ENCODE measurements around the gene TLCD2. TPM values are rescaled to one million over a fixed set of nuclear protein-coding genes. Genes with fewer than 3 reads are reported as not detected.

The TLCD2 gene
- total and polyA plus RNA-seq, 7 experiments from 2014 or later: 0.05 to 0.49 (median 0.08) TPM; not detected in 3

DNA sequence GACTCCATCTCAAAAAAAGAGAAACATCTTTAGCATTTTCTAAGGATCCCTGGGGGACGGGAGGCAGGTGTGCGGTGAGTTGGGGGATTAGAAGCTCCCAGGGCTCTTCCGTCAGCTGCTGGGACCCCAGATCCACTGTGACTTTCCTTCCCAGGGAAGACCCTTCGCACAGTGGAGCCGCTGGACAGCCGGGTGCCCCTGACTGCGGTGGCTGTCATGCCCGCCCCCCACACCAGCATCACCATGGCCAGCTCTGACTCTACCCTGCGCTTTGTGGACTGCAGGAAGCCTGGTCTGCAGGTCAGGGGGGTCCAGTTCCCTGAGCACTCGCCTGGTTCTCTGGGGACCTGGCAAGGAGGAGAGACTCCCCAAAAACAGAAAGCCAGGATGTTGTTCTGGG, 25.2 kb upstream of the TLCD2 start:
- H3K36me3 Mint-ChIP-seq: peaks cover 0 to 19% (median 4%) of the 10 kb centered on the region in 5 donors
- POLR2A ChIA-PET: no interaction called here
- peaks cover 0 to 17% (median 0%) of the 10 kb centered on the region in 7 donors for H3K4me1 Mint-ChIP-seq

DNA sequence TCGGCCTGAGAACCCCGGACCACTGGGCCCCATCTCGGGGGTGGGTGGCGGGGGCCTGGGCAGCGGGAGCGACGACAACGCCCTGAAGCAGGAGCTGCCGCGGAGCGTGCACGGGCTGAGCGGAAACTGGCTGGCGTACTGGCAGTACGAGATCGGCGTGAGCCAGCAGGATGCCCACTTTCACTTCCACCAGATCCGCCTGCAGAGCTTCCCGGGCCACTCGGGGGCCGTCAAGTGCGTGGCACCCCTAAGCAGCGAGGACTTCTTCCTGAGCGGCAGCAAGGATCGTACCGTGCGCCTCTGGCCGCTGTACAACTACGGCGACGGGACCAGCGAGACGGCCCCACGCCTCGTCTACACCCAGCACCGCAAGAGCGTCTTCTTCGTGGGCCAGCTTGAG, 23.6 kb upstream of the TLCD2 start:
- Mint-ChIP-seq H3K27ac (no peak overlapping the region), H3K9me3 (peaks cover 0 to 1% (median 0%) of the 10 kb centered on the region in 11 donors), H3K36me3 (peaks cover 4 to 21% (median 8%) of the 10 kb centered on the region in 5 donors), H3K4me1 (peaks cover 7 to 29% (median 10%) of the 10 kb centered on the region in 7 donors), H3K4me3 (no peak overlapping the region), H3K27me3 (no peaks in the 10 kb centered on the region)
- intact Hi-C loops (cut with micrococcal nuclease): no loop called here
- Histone ChIP-seq H3K4me1 (ENCODE audit: control insufficient read depth in 2 of 2, insufficient read depth in 2 of 2, low read length in 2 of 2) (no peaks in the 10 kb centered on the region), H3K36me3 (ENCODE audit: control insufficient read depth in 2 of 3, insufficient read depth in 3 of 3, low read length in 3 of 3) (peaks cover 0 to 65% (median 0%) of the 10 kb centered on the region in 3 experiments), H3K27me3 (ENCODE audit: control insufficient read depth in 2 of 2, insufficient read depth in 2 of 2, low read length in 2 of 2) (no peaks in the 10 kb centered on the region), H3K27ac (ENCODE audit: low read depth, low read length) (no peak overlapping the region), H3K9me3 (ENCODE audit: control insufficient read depth in 2 of 3, low read length in 3 of 3) (no peaks in the 10 kb centered on the region), H3K4me3 (ENCODE audit: low read length) (no peak overlapping the region)
- DNase-seq (peak in 1 of 9 donors; percentile 7), ATAC-seq (no peak)
- ChIA-PET POLR2A (no interaction called here), CTCF (no interaction called here)

More for the DNA sequence above, 25.2 kb upstream of the TLCD2 start:
- Mint-ChIP-seq H3K27me3 (no peaks in the 10 kb centered on the region), H3K4me3 (no peak overlapping the region), H3K27ac (peak overlapping the region in 1 of 9 donors; percentile 78), H3K9me3 (peaks cover 0 to 1% (median 0%) of the 10 kb centered on the region in 11 donors)
- Histone ChIP-seq H3K27ac (ENCODE audit: low read depth, low read length) (no peak overlapping the region), H3K9me3 (ENCODE audit: control insufficient read depth in 2 of 3, low read length in 3 of 3) (no peaks in the 10 kb centered on the region), H3K4me1 (ENCODE audit: control insufficient read depth in 2 of 2, insufficient read depth in 2 of 2, low read length in 2 of 2) (no peaks in the 10 kb centered on the region), H3K4me3 (ENCODE audit: low read length) (no peak overlapping the region), H3K27me3 (ENCODE audit: control insufficient read depth in 2 of 2, insufficient read depth in 2 of 2, low read length in 2 of 2) (no peaks in the 10 kb centered on the region), H3K36me3 (ENCODE audit: control insufficient read depth in 2 of 3, insufficient read depth in 3 of 3, low read length in 3 of 3) (peaks cover 0 to 64% (median 0%) of the 10 kb centered on the region in 3 experiments)
- DNase-seq (no peak), ATAC-seq (no peak)
- CTCF ChIA-PET: no interaction called here
- intact Hi-C loops (cut with micrococcal nuclease): no loop called here

DNA sequence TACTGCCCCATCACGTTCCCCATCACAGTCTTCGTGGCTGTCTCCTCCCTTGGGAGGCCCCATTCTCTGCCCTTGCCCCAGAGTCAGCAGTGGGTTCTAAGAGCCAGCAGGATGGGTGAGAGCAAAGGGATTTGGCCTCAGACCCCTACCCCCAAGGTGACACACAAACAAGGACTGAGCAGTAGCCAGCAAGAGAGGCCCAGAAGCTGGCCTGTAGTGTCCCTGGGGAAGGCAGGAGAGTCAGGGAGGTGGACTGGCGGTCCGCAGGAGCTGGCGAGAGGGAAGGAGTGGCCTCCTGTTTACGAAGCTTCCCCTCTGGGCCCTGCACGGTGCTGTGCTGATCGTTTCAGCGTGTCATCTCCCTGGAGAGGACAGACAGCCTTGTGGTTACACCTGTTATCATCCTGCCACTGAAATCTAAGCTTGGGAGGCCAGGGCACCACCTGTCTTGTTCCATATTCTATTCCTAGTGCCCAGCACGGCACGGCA, 22.7 kb upstream of the TLCD2 start:
- ChIA-PET POLR2A (no interaction called here), CTCF (no interaction called here)
- Mint-ChIP-seq H3K27me3 (no peaks in the 10 kb centered on the region), H3K4me3 (no peak overlapping the region), H3K4me1 (peaks cover 7 to 37% (median 16%) of the 10 kb centered on the region in 7 donors), H3K36me3 (peaks cover 4 to 20% (median 8%) of the 10 kb centered on the region in 5 donors), H3K9me3 (no peaks in the 10 kb centered on the region), H3K27ac (peak overlapping the region in 1 of 9 donors; percentile 33)
- peaks cover 0 to 70% (median 0%) of the 10 kb centered on the region in 3 experiments for H3K36me3 ChIP-seq (ENCODE audit: control insufficient read depth in 2 of 3, insufficient read depth in 3 of 3, low read length in 3 of 3)
- no peaks in the 10 kb centered on the region for H3K27me3 ChIP-seq (ENCODE audit: control insufficient read depth in 2 of 2, insufficient read depth in 2 of 2, low read length in 2 of 2)
- no peaks in the 10 kb centered on the region for H3K9me3 ChIP-seq (ENCODE audit: control insufficient read depth in 2 of 3, low read length in 3 of 3)
- no peak overlapping the region for H3K4me3 ChIP-seq (ENCODE audit: low read length)
- ATAC-seq (no peak), DNase-seq (no peak)
- no peaks in the 10 kb centered on the region for H3K4me1 ChIP-seq (ENCODE audit: control insufficient read depth in 2 of 2, insufficient read depth in 2 of 2, low read length in 2 of 2)
- intact Hi-C loops (cut with micrococcal nuclease): no loop called here
- no peak overlapping the region for H3K27ac ChIP-seq (ENCODE audit: low read depth, low read length)

DNA sequence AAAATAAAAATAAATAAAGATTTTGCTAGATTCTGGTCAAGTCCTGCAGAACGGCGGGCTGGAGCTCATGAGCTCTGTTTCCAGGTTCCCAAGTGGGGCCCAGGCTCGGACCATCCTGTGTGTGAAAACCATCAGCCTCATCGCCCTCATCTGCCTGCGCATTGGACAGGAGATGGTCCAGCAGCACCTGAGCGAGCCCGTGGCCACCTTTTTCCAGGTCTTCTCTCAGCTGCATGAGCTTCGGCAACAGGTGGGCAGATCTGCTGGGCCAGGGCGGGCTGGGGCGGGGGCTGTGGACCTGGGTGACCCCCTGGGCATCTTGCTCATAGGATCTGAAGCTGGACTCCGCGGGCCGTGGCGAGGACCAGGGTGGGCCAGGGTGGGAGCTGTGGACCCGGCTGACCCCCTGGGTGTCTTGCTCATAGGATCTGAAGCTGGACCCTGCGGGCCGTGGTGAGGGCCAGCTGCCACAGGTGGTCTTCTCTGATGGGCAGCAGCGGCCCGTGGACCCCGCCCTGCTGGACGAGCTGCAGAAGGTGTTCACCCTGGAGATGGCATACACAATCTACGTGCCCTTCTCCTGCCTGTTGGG, 22.2 kb upstream of the TLCD2 start:
- Histone ChIP-seq H3K4me1 (ENCODE audit: control insufficient read depth in 2 of 2, insufficient read depth in 2 of 2, low read length in 2 of 2) (no peaks in the 10 kb centered on the region), H3K9me3 (ENCODE audit: control insufficient read depth in 2 of 3, low read length in 3 of 3) (no peaks in the 10 kb centered on the region), H3K27me3 (ENCODE audit: control insufficient read depth in 2 of 2, insufficient read depth in 2 of 2, low read length in 2 of 2) (no peaks in the 10 kb centered on the region), H3K36me3 (ENCODE audit: control insufficient read depth in 2 of 3, insufficient read depth in 3 of 3, low read length in 3 of 3) (peaks cover 0 to 70% (median 0%) of the 10 kb centered on the region in 3 experiments), H3K4me3 (ENCODE audit: low read length) (no peak overlapping the region), H3K27ac (ENCODE audit: low read depth, low read length) (no peak overlapping the region)
- no peak overlapping the region for H3K4me3 Mint-ChIP-seq
- CTCF ChIA-PET: no interaction called here
- intact Hi-C loops (cut with micrococcal nuclease): no loop called here
- H3K9me3 Mint-ChIP-seq: no peaks in the 10 kb centered on the region
- H3K4me1 Mint-ChIP-seq: peaks cover 7 to 36% (median 18%) of the 10 kb centered on the region in 7 donors
- POLR2A ChIA-PET: interaction anchor here (0.6 kb wide), 1 partner anchor 71 kb away, joined by 3 read pairs; no protein-coding TSS in a partner anchor
- peaks cover 4 to 16% (median 8%) of the 10 kb centered on the region in 5 donors for H3K36me3 Mint-ChIP-seq
- ATAC-seq: no peak
- H3K27ac Mint-ChIP-seq: no peak overlapping the region
- peak in 1 of 9 donors; percentile 4 for DNase-seq
- no peaks in the 10 kb centered on the region for H3K27me3 Mint-ChIP-seq

DNA sequence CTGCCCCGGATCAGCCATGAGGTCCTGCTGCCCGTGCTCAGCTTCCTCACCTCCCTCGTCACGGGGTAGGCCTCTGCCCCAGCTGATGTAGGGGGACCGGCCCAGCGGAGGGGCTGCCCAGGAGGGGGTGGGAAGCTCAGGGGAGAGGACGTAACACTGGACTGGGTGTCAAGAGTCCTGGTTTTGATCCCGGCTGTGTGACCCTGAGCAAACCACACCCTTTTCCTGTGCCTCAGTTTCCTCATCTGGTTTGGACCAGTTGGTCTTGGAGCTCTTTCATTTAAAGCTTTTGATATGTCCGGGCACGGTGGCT, 21.0 kb upstream of the TLCD2 start:
- no peak overlapping the region for H3K4me3 ChIP-seq (ENCODE audit: low read length)
- peaks cover 0 to 70% (median 0%) of the 10 kb centered on the region in 3 experiments for H3K36me3 ChIP-seq (ENCODE audit: control insufficient read depth in 2 of 3, insufficient read depth in 3 of 3, low read length in 3 of 3)
- Mint-ChIP-seq H3K27me3 (no peaks in the 10 kb centered on the region), H3K4me3 (no peak overlapping the region), H3K27ac (peak overlapping the region in 1 of 9 donors; percentile 12), H3K9me3 (no peaks in the 10 kb centered on the region), H3K4me1 (peaks cover 7 to 29% (median 20%) of the 10 kb centered on the region in 7 donors), H3K36me3 (peaks cover 0 to 10% (median 6%) of the 10 kb centered on the region in 5 donors)
- ChIA-PET CTCF (no interaction called here), POLR2A (no interaction called here)
- H3K9me3 ChIP-seq (ENCODE audit: control insufficient read depth in 2 of 3, low read length in 3 of 3): no peaks in the 10 kb centered on the region
- H3K27ac ChIP-seq (ENCODE audit: low read depth, low read length): no peak overlapping the region
- H3K27me3 ChIP-seq (ENCODE audit: control insufficient read depth in 2 of 2, insufficient read depth in 2 of 2, low read length in 2 of 2): no peaks in the 10 kb centered on the region
- no peak for ATAC-seq
- intact Hi-C loops (cut with micrococcal nuclease): no loop called here
- peaks cover 0 to 4% of the 10 kb centered on the region in 2 donors for H3K4me1 ChIP-seq (ENCODE audit: control insufficient read depth in 2 of 2, insufficient read depth in 2 of 2, low read length in 2 of 2)
- DNase-seq: peak in 1 of 9 donors; percentile 1

DNA sequence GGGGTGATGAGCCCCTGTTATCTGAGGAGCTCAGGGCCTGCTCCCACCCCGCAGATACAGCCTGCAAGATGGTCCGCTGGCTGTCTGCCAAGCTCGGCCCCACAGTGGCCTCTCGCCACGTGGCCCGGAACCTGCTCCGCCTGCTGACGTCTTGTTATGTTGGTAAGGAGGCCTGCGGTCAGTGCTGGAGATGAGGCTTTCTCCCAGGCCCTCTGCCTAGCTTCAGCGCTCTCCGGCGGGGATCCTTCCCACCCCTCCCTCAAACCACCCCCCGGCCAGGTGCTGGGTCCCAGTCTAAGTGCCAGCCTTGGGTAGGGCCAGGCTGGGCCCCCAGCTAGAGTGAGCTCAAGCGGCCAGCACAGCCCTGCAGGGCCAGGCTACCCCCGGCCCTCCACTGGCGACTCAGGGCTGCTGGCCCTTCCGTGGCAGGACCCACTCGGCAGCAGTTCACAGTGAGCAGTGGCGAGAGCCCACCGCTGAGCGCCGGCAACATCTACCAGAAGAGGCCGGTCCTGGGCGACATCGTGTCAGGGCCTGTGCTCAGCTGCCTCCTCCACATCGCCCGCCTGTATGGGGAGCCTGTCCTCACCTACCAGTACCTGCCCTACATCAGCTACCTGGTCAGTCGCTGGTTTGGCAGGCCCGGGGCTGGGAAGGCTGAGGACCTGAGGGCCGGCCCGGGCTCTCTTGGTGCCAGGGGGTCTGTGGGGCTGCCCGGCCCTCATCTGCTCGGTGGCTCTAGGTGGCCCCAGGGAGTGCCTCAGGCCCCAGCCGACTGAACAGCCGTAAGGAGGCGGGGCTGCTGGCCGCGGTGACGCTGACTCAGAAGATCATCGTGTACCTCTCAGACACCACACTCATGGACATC, 20.4 kb upstream of the TLCD2 start:
- peaks cover 10 to 33% (median 23%) of the 10 kb centered on the region in 7 donors for H3K4me1 Mint-ChIP-seq
- H3K4me3 Mint-ChIP-seq: no peak overlapping the region
- ATAC-seq (no peak), DNase-seq (peak in 1 of 9 donors; percentile 7)
- H3K27ac ChIP-seq (ENCODE audit: low read depth, low read length): no peak overlapping the region
- H3K9me3 ChIP-seq (ENCODE audit: control insufficient read depth in 2 of 3, low read length in 3 of 3): no peaks in the 10 kb centered on the region
- H3K4me1 ChIP-seq (ENCODE audit: control insufficient read depth in 2 of 2, insufficient read depth in 2 of 2, low read length in 2 of 2): peaks cover 4 to 8% of the 10 kb centered on the region in 2 donors
- CTCF ChIA-PET: no interaction called here
- intact Hi-C loops (cut with micrococcal nuclease): no loop called here
- H3K4me3 ChIP-seq (ENCODE audit: low read length): no peak overlapping the region
- no peak overlapping the region for H3K27ac Mint-ChIP-seq
- H3K27me3 Mint-ChIP-seq: no peaks in the 10 kb centered on the region
- peaks cover 0 to 66% (median 0%) of the 10 kb centered on the region in 3 experiments for H3K36me3 ChIP-seq (ENCODE audit: control insufficient read depth in 2 of 3, insufficient read depth in 3 of 3, low read length in 3 of 3)
- H3K36me3 Mint-ChIP-seq: peaks cover 0 to 13% (median 6%) of the 10 kb centered on the region in 5 donors
- no peaks in the 10 kb centered on the region for H3K27me3 ChIP-seq (ENCODE audit: control insufficient read depth in 2 of 2, insufficient read depth in 2 of 2, low read length in 2 of 2)
- no peaks in the 10 kb centered on the region for H3K9me3 Mint-ChIP-seq
- POLR2A ChIA-PET: no interaction called here
